Astrocyte (in vitro differentiated cells and primary cell): ENCODE data around the gene FTCD. TPM values are rescaled to one million over a fixed set of nuclear protein-coding genes. Genes with fewer than 3 reads are reported as not detected.

ENCODE experiments used
- DNase-seq: peaks from one replicate; pipeline ENCODE4 v3.0.0-alpha.2; 2010; ENCODE audit warnings: low read depth
- FAIRE-seq: peaks from 2 replicates; lab custom pipeline; 2011; peaks lifted over from hg19 to GRCh38; lab: Jason Lieb, UNC
- H2AFZ ChIP-seq: 2 replicates; pipeline ENCODE4 v1.6.0; 2012; ENCODE audit warnings: low read depth, low read length, inconsistent platforms
- H3K27ac ChIP-seq: 2 replicates; pipeline ENCODE4 v1.5.1; 2011; ENCODE audit warnings: low read depth, low read length, inconsistent platforms
- H3K27me3 ChIP-seq: 2 replicates; pipeline ENCODE4 v1.6.0; 2011; ENCODE audit warnings: low read length, inconsistent platforms; ENCODE audit not compliant: insufficient read depth
- H3K36me3 ChIP-seq: 2 replicates; pipeline ENCODE4 v1.5.1; 2011; ENCODE audit warnings: low read length, inconsistent platforms; ENCODE audit not compliant: insufficient read depth
- H3K4me1 ChIP-seq: 2 replicates; pipeline ENCODE4 v1.5.1; 2011; ENCODE audit warnings: low read length, inconsistent platforms; ENCODE audit not compliant: insufficient read depth
- H3K4me2 ChIP-seq: 2 replicates; pipeline ENCODE4 v1.6.0; 2012; ENCODE audit warnings: low read length, inconsistent platforms
- H3K4me3 ChIP-seq: 2 replicates; pipeline ENCODE4 v1.5.1; 2011; ENCODE audit warnings: low read depth, mild to moderate bottlenecking, low read length, inconsistent platforms; ENCODE audit not compliant: insufficient read depth
- H3K79me2 ChIP-seq: 2 replicates; pipeline ENCODE4 v1.6.0; 2012; ENCODE audit warnings: mild to moderate bottlenecking, low read length, inconsistent platforms; ENCODE audit not compliant: insufficient read depth
- H3K9ac ChIP-seq: 2 replicates; pipeline ENCODE4 v1.6.0; 2012; ENCODE audit warnings: mild to moderate bottlenecking, low read length, inconsistent platforms
- H3K9me3 ChIP-seq: 2 replicates; pipeline ENCODE4 v1.5.1; 2012; ENCODE audit warnings: low read depth, mild to moderate bottlenecking, low read length, inconsistent platforms; ENCODE audit not compliant: insufficient read depth
- H4K20me1 ChIP-seq: 2 replicates; pipeline ENCODE4 v1.6.0; 2012; ENCODE audit warnings: low read length, inconsistent platforms; ENCODE audit not compliant: insufficient read depth
- H3K27ac Mint-ChIP-seq: one replicate; pipeline ENCODE4 v1.8.0; 2021; ENCODE audit warnings: mild to moderate bottlenecking, mixed read lengths; ENCODE audit not compliant: unreplicated experiment
- H3K27me3 Mint-ChIP-seq: one replicate; pipeline ENCODE4 v1.8.0; 2021; ENCODE audit warnings: low read depth, mixed read lengths; ENCODE audit not compliant: unreplicated experiment
- H3K36me3 Mint-ChIP-seq: one replicate; pipeline ENCODE4 v1.8.0; 2021; ENCODE audit warnings: low read depth, mixed read lengths; ENCODE audit not compliant: unreplicated experiment
- H3K4me1 Mint-ChIP-seq: one replicate; pipeline ENCODE4 v1.8.0; 2021; ENCODE audit warnings: low read depth, mixed read lengths; ENCODE audit not compliant: unreplicated experiment
- H3K4me3 Mint-ChIP-seq: one replicate; pipeline ENCODE4 v1.8.0; 2021; ENCODE audit warnings: mild to moderate bottlenecking, moderate library complexity, mixed read lengths; ENCODE audit not compliant: unreplicated experiment
- H3K9me3 Mint-ChIP-seq: one replicate; pipeline ENCODE4 v1.8.0; 2021; ENCODE audit warnings: mild to moderate bottlenecking, mixed read lengths; ENCODE audit not compliant: unreplicated experiment
- EZH2 ChIP-seq: IDR thresholded peaks from 2 replicates; pipeline ENCODE4 v1.6.1; 2012; ENCODE audit warnings: mild to moderate bottlenecking, low read length, inconsistent platforms; ENCODE audit not compliant: insufficient read depth
- total RNA-seq: library from RNA; stranded (reverse); gene quantifications from 2 replicates; pipeline ENCODE4 v1.2.1, GENCODE V29; 2021
- TF ChIP-seq, protein P1 (sequence below): IDR thresholded peaks from 2 replicates; pipeline ENCODE4 v1.5.1; 2011; ENCODE audit warnings: low read depth, mild to moderate bottlenecking, inconsistent platforms, low read length, moderate library complexity; ENCODE audit not compliant: insufficient read depth

Gene FTCD
- total RNA-seq, 1 donor from 2014 or later = 1.9 TPM

- Mint-ChIP-seq H3K27me3 (no peaks in the 10 kb centered on the region), H3K4me1 (no peaks in the 10 kb centered on the region), H3K9me3 (no peaks in the 10 kb centered on the region), H3K27ac (no peak overlapping the region), H3K4me3 (peak overlapping the region; percentile 23), H3K36me3 (peaks cover 8% of the 10 kb centered on the region)
- no peak overlapping the region for H3K4me2 ChIP-seq
- no peak for FAIRE-seq
- H3K9me3 ChIP-seq = no peaks in the 10 kb centered on the region
- H3K4me1 ChIP-seq = peaks cover 3% of the 10 kb centered on the region
- no peaks in the 10 kb centered on the region for H3K27me3 ChIP-seq
- H3K4me3 ChIP-seq = no peak overlapping the region
- peaks cover 80% of the 10 kb centered on the region for H4K20me1 ChIP-seq
- no peak overlapping the region for H3K9ac ChIP-seq
- H3K79me2 ChIP-seq = peaks cover 28% of the 10 kb centered on the region
- H3K36me3 ChIP-seq = peaks cover 29% of the 10 kb centered on the region
- H2AFZ ChIP-seq = no peak overlapping the region
- TF ChIP-seq EZH2 = no peak
- TF ChIP-seq, protein P1, sequence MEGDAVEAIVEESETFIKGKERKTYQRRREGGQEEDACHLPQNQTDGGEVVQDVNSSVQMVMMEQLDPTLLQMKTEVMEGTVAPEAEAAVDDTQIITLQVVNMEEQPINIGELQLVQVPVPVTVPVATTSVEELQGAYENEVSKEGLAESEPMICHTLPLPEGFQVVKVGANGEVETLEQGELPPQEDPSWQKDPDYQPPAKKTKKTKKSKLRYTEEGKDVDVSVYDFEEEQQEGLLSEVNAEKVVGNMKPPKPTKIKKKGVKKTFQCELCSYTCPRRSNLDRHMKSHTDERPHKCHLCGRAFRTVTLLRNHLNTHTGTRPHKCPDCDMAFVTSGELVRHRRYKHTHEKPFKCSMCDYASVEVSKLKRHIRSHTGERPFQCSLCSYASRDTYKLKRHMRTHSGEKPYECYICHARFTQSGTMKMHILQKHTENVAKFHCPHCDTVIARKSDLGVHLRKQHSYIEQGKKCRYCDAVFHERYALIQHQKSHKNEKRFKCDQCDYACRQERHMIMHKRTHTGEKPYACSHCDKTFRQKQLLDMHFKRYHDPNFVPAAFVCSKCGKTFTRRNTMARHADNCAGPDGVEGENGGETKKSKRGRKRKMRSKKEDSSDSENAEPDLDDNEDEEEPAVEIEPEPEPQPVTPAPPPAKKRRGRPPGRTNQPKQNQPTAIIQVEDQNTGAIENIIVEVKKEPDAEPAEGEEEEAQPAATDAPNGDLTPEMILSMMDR = no peak
- no peak for DNase-seq
- no peak overlapping the region for H3K27ac ChIP-seq
Measured at GRCh38 chr21:46128106-46128932, 27.1 kb downstream of the FTCD start.

DNA sequence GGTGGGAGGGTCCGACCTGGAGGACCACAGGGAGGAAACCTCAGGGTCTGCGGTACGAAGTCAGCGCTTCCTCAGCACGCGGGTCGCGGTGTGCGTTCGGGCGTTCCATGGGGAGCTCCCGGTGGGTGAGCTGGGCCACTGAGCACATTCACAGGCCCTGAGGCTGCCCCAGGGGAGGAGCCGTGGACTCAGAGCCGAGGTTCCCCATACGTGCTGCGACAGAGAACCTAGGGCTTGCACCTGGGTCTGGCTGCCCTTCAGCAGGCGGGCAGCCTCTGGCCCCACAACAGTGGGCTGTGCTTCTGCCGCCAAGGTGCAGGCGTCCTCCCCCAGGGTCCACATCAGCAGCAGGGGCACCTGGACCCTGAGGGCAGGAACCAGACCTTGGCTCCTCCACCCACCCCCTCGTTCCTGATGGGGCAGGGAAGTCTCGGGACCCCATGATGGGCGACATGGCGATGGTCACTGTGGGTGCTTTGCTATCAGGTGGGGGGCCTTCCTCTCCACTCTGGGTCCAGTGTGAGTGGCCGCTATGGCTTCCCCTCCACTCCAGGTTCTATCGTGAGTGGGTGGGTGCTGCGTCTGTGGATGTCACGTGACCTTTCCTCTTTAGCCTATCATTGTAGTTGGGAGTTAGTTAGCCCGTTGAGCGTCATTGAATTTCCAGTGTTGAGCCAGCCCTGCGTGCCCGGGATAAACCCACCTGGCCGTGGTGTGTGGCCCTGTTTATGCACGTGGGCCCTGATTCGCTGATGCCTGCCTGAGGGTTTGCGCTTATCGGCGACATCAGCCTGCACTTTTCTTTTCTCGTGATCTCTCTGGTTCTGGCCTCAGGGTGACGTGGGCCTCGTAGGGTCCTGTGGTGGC is 27.9 kb downstream of the FTCD start:
- Mint-ChIP-seq H3K27ac (no peak overlapping the region), H3K4me3 (peak overlapping the region; percentile 23), H3K27me3 (no peaks in the 10 kb centered on the region), H3K9me3 (no peaks in the 10 kb centered on the region), H3K36me3 (peaks cover 8% of the 10 kb centered on the region), H3K4me1 (no peaks in the 10 kb centered on the region)
- Histone ChIP-seq H3K9me3 (no peaks in the 10 kb centered on the region), H3K79me2 (peaks cover 30% of the 10 kb centered on the region), H3K4me1 (peaks cover 7% of the 10 kb centered on the region), H3K27ac (no peak overlapping the region), H3K9ac (no peak overlapping the region), H3K4me3 (no peak overlapping the region), H3K36me3 (peaks cover 31% of the 10 kb centered on the region), H2AFZ (no peak overlapping the region), H3K4me2 (no peak overlapping the region), H4K20me1 (peaks cover 83% of the 10 kb centered on the region), H3K27me3 (no peaks in the 10 kb centered on the region)
- no peak for DNase-seq
- no peak for FAIRE-seq
- no peak for TF ChIP-seq EZH2
- TF ChIP-seq, protein P1 = no peak
